GM21381 (cell line): Measurements from ENCODE around the gene GNG3.
"Not testable (repeated sequence)": the region's sequence is repeated elsewhere in the genome, so short reads cannot be mapped to it uniquely, and the experiment has no call there.

Experiments
- ATAC-seq: cut with Tn5 transposase; IDR thresholded peaks from one replicate; pipeline ENCODE4 v1.9.1; 2021; ENCODE audit warnings: mild to moderate bottlenecking, moderate library complexity; ENCODE audit not compliant: unreplicated experiment

Gene GNG3

DNA sequence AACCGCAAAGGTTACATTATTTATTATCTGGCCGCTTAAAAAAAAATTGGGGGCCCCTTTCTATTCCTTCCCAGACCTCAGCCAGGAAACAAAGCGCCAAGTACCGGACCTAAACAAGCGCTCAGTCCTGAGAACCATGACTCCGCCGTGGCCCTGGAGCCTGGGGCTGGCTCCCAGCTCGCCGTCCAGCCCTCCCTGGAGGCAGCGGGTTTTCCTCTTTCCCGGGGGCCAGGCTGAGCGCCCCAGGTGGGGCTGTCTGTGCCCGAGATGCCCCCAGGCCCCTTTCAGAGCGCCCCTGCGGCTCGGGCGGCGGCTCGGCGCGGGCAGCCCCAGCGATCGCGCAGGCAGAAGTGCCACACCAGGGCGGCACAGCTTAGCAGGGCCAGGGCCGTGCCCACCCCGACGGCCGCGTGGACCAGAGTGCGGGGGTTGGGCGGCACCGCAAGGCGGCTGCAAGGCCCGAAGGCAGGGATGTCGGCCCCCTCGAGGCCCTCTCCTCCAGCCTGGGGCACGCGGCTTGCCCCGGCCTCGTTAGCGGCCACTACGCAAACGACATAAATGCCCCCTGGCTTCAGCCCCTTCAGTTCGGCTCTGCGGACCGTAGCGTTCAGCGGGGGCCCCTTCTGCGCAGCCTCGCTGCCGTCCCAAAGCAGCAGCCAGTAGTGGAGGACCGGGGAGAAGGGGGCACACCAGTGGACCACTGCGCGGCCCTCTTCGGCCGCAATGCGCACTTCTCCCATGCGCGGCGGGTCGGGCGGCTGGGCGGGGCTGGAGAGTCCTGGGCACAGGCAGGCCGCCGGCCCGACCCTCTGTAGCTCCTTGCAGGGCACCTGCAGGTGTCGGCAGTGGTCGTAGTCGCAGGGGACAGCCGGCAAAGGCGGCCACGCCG, 19.7 kb upstream of the GNG3 start:
- no peak for ATAC-seq

- no peak for ATAC-seq
Measured at GRCh38 chr11:62688491-62688890, 19.0 kb upstream of the GNG3 start.

- ATAC-seq, result no peak
Measured at GRCh38 chr11:62689421-62690183, 17.9 kb upstream of the GNG3 start, which contains the start of gene LRRN4CL. TSS of gene LRRN4CL (minus strand) at chr11:62689530. CDS start at chr11:62688508, 1,022 bp downstream.

DNA sequence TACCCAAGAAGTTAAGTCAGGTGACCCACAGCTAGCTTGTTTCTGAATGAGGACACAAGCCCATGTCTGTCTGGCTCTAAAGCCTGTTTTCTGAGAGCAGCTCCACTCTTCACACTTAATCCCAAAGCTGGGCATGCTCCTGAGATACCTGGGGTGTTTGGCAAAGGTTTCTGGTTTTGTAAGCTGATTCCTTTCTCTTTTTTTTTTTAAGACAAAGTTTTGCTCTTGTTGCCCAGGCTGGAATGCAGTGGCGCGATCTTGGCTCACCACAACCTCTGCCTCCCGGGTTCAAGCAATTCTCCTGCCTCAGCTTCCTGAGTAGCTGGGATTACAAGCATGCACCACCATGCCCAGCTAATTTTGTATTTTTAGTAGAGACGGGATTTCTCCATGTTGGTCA, 13.9 kb upstream of the GNG3 start:
- ATAC-seq, result not testable (repeated sequence)

DNA sequence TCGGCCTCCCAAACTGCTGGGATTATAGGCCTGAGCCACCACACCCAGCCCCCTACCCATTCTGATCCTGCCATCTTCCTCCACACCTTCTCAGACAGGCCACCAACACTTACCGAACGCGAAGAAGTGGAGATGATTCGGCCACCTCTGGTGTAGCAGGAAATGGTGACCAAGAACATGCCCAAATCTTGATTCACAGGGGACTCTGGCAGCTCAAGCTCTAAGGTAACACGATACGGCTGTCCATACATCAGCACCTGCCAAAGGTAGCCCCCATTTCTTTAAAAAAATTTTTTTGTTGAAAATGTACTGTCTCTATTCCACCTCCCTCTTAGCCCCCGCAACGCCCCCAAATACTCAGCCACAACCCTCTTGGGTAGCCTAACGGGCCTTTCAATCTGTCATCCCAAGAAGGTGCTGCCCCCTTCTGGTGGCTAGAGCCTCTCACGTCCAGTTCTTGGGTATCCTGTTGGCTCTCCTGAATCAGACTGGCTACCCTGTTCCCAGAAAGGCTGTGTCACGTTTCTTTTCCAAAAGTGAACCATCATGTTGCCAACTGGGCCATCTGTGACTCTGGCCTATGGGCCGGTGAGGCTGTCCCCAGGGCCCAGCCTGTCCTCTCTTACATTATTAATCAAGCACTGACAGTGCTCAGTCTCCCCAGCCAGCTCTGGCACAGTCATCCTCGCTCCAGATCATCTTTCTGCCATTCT, 12.9 kb upstream of the GNG3 start:
- ATAC-seq, result no peak

- no peak for ATAC-seq
Measured at GRCh38 chr11:62702246-62702645, 5.2 kb upstream of the GNG3 start.

- not testable (repeated sequence) for ATAC-seq
Measured at GRCh38 chr11:62703921-62704320, 3.6 kb upstream of the GNG3 start.

DNA sequence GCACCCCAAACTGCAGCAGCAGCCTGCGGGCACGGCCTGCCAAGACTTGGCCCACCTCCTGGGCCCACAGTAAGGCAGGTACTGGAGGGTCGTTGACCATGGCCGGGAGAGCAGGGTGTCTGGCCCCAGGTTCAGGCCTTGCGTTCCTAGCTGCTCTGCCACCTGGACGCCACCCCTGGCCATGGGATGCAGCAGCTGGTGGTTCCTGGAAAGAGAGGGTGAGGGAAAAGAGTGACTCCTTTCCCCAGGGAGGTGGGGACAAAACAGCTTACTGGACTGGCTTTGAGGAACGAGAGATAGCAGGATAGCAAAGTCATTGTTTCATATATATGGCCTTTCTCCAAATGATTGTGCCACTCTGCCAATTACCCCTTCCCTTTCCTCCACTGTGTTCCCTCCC, 2.1 kb upstream of the GNG3 start:
- no peak for ATAC-seq

GRCh38 chr11:62705880-62706849, 1.3 kb upstream of the GNG3 start:
- peak; percentile 57 for ATAC-seq

- no peak for ATAC-seq
Measured at GRCh38 chr11:62706850-62707247, 627 bp upstream of the GNG3 start.

GRCh38 chr11:62708392-62708791, 916 bp downstream of the GNG3 start:
- ATAC-seq, result no peak

- no peak for ATAC-seq
Measured at GRCh38 chr11:62708793-62709192, 1.3 kb downstream of the GNG3 start.

- peak; percentile 63 for ATAC-seq
Measured at GRCh38 chr11:62709247-62710000, 1.9 kb downstream of the GNG3 start.

GRCh38 chr11:62710001-62710345, 2.5 kb downstream of the GNG3 start:
- no peak for ATAC-seq

DNA sequence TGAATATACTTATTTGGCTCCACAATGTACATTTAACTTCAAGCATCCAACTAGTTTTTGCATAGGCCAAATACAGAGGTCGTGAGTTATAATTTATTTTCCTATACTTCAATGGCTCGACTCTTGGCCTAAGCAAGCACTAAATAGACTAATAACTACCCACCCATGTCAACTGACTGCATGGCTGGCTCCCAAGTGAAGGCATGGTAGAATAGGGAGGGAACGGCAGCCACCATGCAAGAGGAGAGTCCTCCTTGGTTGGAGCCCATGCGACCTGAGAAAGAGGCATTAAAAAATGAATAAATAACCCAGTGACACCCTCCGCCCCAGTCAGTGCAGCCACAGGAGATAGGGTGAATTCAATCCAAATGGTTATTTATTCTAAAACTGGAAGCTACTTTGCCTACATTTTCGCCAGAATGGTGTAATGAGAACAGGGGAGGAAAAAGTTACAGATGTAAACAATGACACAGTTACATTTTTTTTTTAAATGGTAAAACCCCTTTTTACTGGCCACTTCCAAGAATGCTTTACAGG, 4.9 kb downstream of the GNG3 start:
- no peak for ATAC-seq

DNA sequence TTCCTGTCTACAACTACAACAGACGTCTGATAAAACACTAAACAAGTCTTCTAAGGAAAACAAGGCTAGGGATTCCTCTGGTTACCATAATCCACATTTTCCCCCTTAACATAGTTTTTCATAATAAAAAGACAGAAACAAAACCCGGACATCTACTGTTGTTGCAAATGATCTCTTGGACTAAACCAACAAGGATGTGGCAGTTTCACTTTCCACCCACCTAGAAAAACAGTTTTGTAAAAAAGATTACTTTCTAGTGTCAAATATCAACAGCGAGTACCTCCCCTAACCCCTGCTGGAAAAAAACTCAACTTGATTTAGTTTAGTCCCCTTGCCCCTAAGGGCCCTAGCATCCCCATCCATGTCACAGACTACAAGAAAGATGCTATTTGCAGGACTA, 5.4 kb downstream of the GNG3 start:
- ATAC-seq, result no peak

DNA sequence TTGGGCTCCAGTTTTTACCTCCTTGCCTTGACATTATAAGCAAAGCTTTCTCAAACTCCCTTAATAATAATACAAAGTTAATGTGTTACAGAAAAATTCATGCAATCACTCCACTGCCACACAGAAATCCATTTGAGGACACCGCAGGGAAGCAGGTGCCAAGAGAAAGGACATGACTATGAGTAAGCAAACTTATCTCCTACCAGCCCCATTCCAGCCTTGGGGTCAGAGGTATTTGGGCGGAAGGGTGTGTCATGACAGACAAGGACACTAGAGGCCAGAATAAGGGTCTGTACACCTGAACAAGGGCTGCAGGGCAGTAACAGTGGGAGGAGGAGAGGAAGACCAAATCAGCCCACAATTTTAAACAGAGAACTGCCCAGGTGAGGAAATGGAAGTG, 5.9 kb downstream of the GNG3 start:
- no peak for ATAC-seq

- no peak for ATAC-seq
Measured at GRCh38 chr11:62715150-62716130, 8.0 kb downstream of the GNG3 start.
